ENCODE measurements around the gene CCT8.
"Not testable (repeated sequence)": the region's sequence is repeated elsewhere in the genome, so short reads cannot be mapped to it uniquely, and the experiment has no call there.

Gene CCT8

GRCh38 chr21:29025328-29025713 is 48.1 kb downstream of the CCT8 start:
- DNase-seq, result no peak
- intact Hi-C loops (cut with DNase I), result loop anchor here (2.0 kb wide), 1 partner anchor 47 kb away; the partner anchor contains the start of gene CCT8

GRCh38 chr21:29024474-29025327 is 48.7 kb downstream of the CCT8 start, which contains the start of gene USP16:
USP16 (plus strand) TSS chr21:29024668; CDS start chr21:29027914, 3,246 bp downstream.
- intact Hi-C loops (cut with DNase I), result loop anchor here (1.0 to 2.0 kb wide), 2 partner anchors 22 to 48 kb away; partner anchors contain the start of gene CCT8
- DNase-seq, result peak; percentile 92 to 99 (median 94)

- DNase-seq, result no peak
- intact Hi-C loops (cut with DNase I), result no loop called here
These were observed 51.3 kb downstream of the CCT8 start for GRCh38 chr21:29022166-29022565.

GRCh38 chr21:29018540-29018939 is 54.9 kb downstream of the CCT8 start:
- no peak for DNase-seq
- intact Hi-C loops (cut with DNase I), result no loop called here

DNA sequence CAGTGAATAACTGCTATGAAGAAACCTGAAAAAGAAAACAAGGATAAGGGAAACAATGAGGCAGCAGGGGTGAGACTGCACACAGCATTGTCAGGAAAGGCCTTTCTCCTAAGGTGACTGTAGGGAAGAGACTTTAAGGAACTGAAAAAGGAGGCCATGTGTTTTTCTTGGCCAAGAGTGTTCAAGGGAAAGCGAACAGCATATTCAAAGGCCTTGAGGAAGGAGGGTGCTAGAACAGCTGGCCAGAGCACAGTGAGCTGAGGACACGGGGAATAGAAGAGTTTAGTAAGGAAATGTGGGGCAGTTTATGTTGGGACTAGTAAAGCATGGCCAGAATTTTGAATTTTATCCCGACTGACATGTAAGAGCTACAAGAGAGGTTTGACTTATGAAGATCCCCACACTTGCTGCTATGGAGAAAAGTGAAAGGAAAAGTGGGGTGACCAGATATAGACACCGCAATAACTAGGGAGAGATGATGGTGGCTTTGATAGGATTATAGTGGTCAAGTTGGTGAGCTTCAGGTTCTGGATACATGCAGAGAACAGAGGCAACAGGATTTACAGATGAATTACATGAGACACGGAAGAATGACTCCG is 55.7 kb downstream of the CCT8 start:
- no peak for DNase-seq
- intact Hi-C loops (cut with DNase I), result no loop called here

GRCh38 chr21:29011236-29011635 is 62.2 kb downstream of the CCT8 start:
- intact Hi-C loops (cut with DNase I); DNase-seq: not testable (repeated sequence)

- no peak for DNase-seq
- intact Hi-C loops (cut with DNase I), result no loop called here
These were observed 65.1 kb downstream of the CCT8 start for GRCh38 chr21:29008367-29008766.

DNA sequence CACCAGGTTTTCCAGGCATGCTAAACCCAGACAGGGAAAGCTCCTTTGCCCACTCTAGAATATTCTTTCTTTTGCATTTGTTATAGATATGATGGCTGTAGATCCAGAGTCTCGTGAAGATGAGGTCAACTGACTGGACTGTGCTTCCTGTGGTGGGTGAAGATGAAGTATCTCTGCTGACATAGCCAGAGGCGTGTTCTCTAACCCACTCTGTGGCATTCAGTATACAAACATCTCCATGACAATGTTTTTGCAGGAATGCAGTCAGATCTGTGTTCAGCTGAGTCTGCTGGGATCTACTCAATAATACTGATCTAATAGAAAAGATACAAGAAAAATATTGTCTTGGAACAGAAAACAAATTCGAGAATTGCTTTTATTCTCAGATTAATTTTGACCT is 65.6 kb downstream of the CCT8 start:
- intact Hi-C loops (cut with DNase I), result no loop called here
- DNase-seq, result no peak

DNA sequence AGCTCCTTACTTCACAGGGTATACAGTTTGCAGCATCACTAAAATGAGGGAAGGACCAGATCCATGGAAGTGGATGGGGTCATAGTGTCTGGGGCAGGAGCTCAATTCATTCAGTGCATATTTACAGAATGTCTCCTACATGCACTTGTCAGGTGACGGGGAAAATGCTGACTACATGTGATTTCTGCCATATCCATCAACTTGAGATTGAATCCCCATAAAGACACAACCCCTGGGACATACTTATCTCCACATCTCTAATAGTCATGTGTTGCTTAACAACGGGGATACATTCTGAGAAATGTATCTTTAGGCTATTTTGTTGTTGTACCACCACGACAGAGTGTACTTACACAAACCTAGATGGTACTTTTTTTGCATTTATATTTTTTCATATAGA is 66.3 kb downstream of the CCT8 start:
- DNase-seq, result no peak
- intact Hi-C loops (cut with DNase I), result no loop called here
